Measurements from ENCODE around the gene SUMF2. TPM values are rescaled to one million over a fixed set of nuclear protein-coding genes. Genes with fewer than 3 reads are reported as not detected.

Gene SUMF2
- total and polyA plus RNA-seq, 8 donors: 40.8 to 339 (median 103) TPM

- DNase-seq: no peak
- intact Hi-C loops (cut with DNase I; ENCODE audit: low total_unique reads): no loop called here
- no peaks in the 10 kb centered on the region for H3K9me3 ChIP-seq
- TF ChIP-seq POLR2AphosphoS5 (IDR thresholded peaks at IDR 0.05) (no peak), CTCF (IDR thresholded peaks at IDR 0.05) (no peak), POLR2A (IDR thresholded peaks at IDR 0.05) (no peak), EP300 (IDR thresholded peaks at IDR 0.05) (no peak)
- no peak overlapping the region for H3K27ac ChIP-seq
- 92 to 97% (median 94%) methylated on average over 26 to 29 of the region's 29 CpGs for WGBS, 5 donors
- H3K4me1 ChIP-seq: peaks cover 16 to 31% (median 25%) of the 10 kb centered on the region in 4 donors
- no peak overlapping the region for H3K4me3 ChIP-seq
- H3K36me3 ChIP-seq: peaks cover 25 to 70% (median 57%) of the 10 kb centered on the region in 4 donors
- H3K27me3 ChIP-seq: no peaks in the 10 kb centered on the region
These were observed 17.7 kb downstream of the SUMF2 start for GRCh38 chr7:56081626-56082340.

DNA sequence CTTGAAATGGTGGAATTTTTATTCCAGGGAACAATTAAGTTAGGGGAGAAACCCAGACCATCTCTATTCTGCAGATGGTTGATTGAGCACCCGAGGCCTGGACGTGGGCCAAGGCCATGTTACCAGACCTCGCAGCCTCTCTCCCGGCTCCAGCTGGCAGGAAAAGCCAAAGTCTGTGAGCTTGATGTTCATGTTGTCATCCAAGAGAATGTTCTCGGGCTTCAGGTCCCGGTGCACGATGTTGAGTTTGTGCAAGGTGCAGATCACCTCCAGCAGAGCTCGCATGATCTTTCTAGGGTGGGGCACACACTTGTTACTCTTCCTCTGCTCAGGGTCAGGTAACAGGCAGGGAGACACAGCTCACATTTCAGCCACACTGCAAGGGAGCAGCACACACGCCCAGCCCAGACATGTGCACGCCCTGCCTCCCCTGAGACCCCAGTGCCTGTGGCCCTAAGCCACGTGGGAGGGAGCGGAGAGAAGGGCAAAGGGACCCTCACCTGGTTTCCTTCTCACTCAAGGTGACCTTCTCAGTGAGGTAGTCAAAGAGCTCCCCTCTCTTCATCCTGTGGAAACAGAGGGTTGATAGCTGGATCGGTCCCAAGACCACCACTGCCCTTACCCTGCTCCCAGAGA is 19.2 kb downstream of the SUMF2 start:
- Histone ChIP-seq H3K36me3 (peaks cover 21 to 70% (median 63%) of the 10 kb centered on the region in 4 donors), H3K4me3 (no peak overlapping the region), H3K27ac (no peak overlapping the region), H3K4me1 (peaks cover 16 to 31% (median 25%) of the 10 kb centered on the region in 4 donors), H3K27me3 (no peaks in the 10 kb centered on the region), H3K9me3 (no peaks in the 10 kb centered on the region)
- WGBS, 5 donors: 47 to 64% (median 62%) methylated on average over 11 to 13 of the region's 13 CpGs
- no peak for TF ChIP-seq POLR2AphosphoS5 (IDR thresholded peaks at IDR 0.05)
- TF ChIP-seq CTCF (IDR thresholded peaks at IDR 0.05): no peak
- no peak for TF ChIP-seq EP300 (IDR thresholded peaks at IDR 0.05)
- no peak for TF ChIP-seq POLR2A (IDR thresholded peaks at IDR 0.05)
- peak in 1 of 2 donors; percentile 61 for DNase-seq
- intact Hi-C loops (cut with DNase I; ENCODE audit: low total_unique reads): no loop called here

DNA sequence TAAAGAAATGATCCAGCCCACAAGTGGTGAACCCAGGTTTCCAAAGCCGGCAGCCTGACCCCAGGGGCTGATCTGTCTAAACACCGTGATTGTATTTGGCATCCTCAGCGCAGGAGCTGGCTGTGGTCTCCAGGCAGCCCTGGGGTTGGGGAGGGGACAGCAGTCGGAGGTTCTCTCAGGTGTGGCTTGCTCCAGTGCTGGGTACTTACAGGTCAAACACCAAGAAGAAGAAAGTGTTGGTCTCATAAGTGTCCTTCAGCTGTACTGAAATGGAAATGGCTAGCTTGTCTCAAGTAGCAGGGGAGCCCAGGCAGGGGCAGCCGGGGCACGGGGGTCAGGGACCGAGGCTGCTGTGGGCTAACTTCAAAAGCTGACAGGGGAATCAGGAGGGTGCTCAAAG is 22.7 kb downstream of the SUMF2 start:
- no peak overlapping the region for H3K4me3 ChIP-seq
- H3K4me1 ChIP-seq: peaks cover 1 to 14% (median 9%) of the 10 kb centered on the region in 4 donors
- WGBS, 5 donors: 88 to 95% (median 95%) methylated on average over 7 of the region's 7 CpGs
- no peak for TF ChIP-seq POLR2A (IDR thresholded peaks at IDR 0.05)
- no peak for TF ChIP-seq EP300 (IDR thresholded peaks at IDR 0.05)
- TF ChIP-seq POLR2AphosphoS5 (IDR thresholded peaks at IDR 0.05): no peak
- TF ChIP-seq CTCF (IDR thresholded peaks at IDR 0.05): no peak
- H3K27me3 ChIP-seq: no peaks in the 10 kb centered on the region
- no peak overlapping the region for H3K27ac ChIP-seq
- H3K9me3 ChIP-seq: no peaks in the 10 kb centered on the region
- intact Hi-C loops (cut with DNase I; ENCODE audit: low total_unique reads): no loop called here
- DNase-seq: no peak
- peaks cover 2 to 50% (median 48%) of the 10 kb centered on the region in 4 donors for H3K36me3 ChIP-seq

DNA sequence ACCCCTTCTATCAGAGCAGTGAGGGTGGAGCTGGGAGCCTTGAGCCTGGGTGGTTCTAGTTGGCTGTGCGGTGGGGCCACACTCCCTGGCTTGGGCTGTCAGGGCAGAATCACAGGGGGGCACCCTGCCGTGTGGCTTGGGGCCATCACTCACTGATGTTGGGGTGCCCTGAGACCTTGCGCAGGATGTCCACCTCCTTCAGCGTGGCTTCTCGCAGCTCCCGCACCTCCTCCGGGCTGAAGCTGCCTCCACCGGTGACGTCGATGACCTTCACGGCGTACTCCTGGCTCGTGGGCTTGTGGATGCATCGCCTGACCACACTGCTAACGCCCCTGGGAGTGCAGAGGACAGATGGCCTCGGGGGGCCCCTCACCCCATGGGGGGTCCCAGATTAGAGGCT is 23.4 kb downstream of the SUMF2 start:
- intact Hi-C loops (cut with DNase I; ENCODE audit: low total_unique reads): no loop called here
- peaks cover 0 to 43% (median 42%) of the 10 kb centered on the region in 4 donors for H3K36me3 ChIP-seq
- peaks cover 6 to 21% (median 16%) of the 10 kb centered on the region in 4 donors for H3K4me1 ChIP-seq
- TF ChIP-seq POLR2A (IDR thresholded peaks at IDR 0.05) (no peak), CTCF (IDR thresholded peaks at IDR 0.05) (no peak), EP300 (IDR thresholded peaks at IDR 0.05) (no peak), POLR2AphosphoS5 (IDR thresholded peaks at IDR 0.05) (no peak)
- H3K9me3 ChIP-seq: no peaks in the 10 kb centered on the region
- 92 to 97% (median 94%) methylated on average over 5 to 16 of the region's 16 CpGs for WGBS, 5 donors
- no peak overlapping the region for H3K4me3 ChIP-seq
- no peak overlapping the region for H3K27ac ChIP-seq
- DNase-seq: no peak
- H3K27me3 ChIP-seq: no peaks in the 10 kb centered on the region
